Peyer's patch (tissue), 4 donors: Measurements from ENCODE around the gene COTL1. TPM values are rescaled to one million over a fixed set of nuclear protein-coding genes. Genes with fewer than 3 reads are reported as not detected.
A peak's percentile ranks its signal among the peaks of the same experiment; 100 is the strongest.

ENCODE experiments used
- DNase-seq, 3 donors: peaks; one replicate each; pipeline ENCODE4 v3.0.0-alpha.2; 2017 to 2019
- H3K27ac ChIP-seq, 4 donors: fragments of 200-600 bp; sonication (generic); one replicate each; pipeline ENCODE4 v1.5.1; 2016 to 2019
- H3K27me3 ChIP-seq, 2 donors: fragments of 200-600 bp; sonication (generic); one replicate each; pipeline ENCODE4 v1.5.1; 2019
- H3K36me3 ChIP-seq, 3 donors: fragments of 200-600 bp; sonication (generic); one replicate each; pipeline ENCODE4 v1.5.1; 2016 to 2019
- H3K4me1 ChIP-seq, 4 donors: fragments of 200-600 bp; sonication (generic); one replicate each; pipeline ENCODE4 v1.5.1; 2016 to 2019
- H3K4me3 ChIP-seq, 4 donors: fragments of 200-600 bp; sonication (generic); 1 replicate in 3 of 4; 2 replicates in 1 of 4; pipeline ENCODE4 v1.5.1; 2016 to 2019; ENCODE audit warnings: mild to moderate bottlenecking in 1 of 4
- H3K9me3 ChIP-seq, 4 donors: fragments of 200-600 bp; sonication (generic); one replicate each; pipeline ENCODE4 v1.5.1; 2016 to 2019; ENCODE audit warnings: mild to moderate bottlenecking in 1 of 4
- POLR2A ChIP-seq, 2 donors: fragments of 450-650 bp; IDR thresholded peaks; one replicate each; pipeline ENCODE4 v1.5.1; 2017; ENCODE audit warnings: antibody characterized with exemption in 2 of 2, mild to moderate bottlenecking in 2 of 2, moderate library complexity in 2 of 2
- total RNA-seq, 4 donors: library from RNA; depleted of rRNA; stranded (reverse); fragments of >200 nt; gene quantifications; one replicate each; pipeline ENCODE4 v1.1.0, GENCODE V29; 2016
- TF ChIP-seq, protein P1 (sequence below), 6 experiments: fragments of 450-650 bp in 4 of 6; fragments of 200-600 bp in 2 of 6; sonication (generic) in 1 of 6; IDR thresholded peaks; one replicate each; pipeline ENCODE4 v1.5.1; 2017 to 2019; ENCODE audit warnings: antibody characterized with exemption in 6 of 6, mild to moderate bottlenecking in 3 of 6, moderate library complexity in 1 of 6

The COTL1 gene
- total RNA-seq, 4 donors from 2014 or later = 29.6 to 84.2 (median 43.1) TPM

DNA sequence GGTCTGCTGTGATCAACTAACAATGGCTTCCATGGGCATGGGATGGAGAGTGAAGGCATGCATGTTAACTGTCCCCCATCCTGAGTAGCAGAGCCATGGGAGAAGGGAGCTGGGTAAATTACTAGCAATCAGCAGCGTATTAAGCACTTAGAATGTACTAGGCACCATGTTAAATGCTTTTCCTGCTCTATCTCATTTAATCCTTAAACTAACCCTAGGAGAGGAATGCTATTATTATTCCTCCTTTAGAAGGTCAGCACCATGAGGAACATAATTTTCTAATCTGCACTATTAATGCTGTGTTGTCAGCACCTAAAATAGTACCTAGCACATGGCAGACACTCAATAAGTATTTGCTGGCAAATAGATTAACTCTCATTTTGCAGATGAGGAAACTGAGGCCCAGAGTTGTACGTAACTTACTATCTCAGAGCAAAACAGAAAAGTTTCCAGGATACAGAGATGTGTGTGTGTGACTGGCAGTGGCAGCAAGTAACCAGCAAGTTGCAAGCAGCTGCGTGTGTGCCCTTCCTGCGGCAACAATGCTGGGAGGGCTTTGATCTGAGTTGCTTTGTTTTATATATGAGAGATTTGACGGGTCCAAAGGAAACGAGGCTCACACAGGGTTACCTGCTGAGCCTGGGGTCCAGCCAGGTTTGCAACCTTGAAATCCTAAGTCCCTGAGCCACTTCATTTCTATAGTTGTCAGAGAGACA is 23.9 kb upstream of the COTL1 start:
- Histone ChIP-seq H3K27ac (peak overlapping the region; percentile 42 to 70 (median 44)), H3K9me3 (no peaks in the 10 kb centered on the region), H3K4me3 (no peak overlapping the region), H3K27me3 (no peaks in the 10 kb centered on the region), H3K4me1 (peaks cover 0 to 28% (median 19%) of the 10 kb centered on the region in 4 donors), H3K36me3 (no peaks in the 10 kb centered on the region)
- peak in 1 of 3 donors; percentile 30 for DNase-seq
- TF ChIP-seq, protein P1, sequence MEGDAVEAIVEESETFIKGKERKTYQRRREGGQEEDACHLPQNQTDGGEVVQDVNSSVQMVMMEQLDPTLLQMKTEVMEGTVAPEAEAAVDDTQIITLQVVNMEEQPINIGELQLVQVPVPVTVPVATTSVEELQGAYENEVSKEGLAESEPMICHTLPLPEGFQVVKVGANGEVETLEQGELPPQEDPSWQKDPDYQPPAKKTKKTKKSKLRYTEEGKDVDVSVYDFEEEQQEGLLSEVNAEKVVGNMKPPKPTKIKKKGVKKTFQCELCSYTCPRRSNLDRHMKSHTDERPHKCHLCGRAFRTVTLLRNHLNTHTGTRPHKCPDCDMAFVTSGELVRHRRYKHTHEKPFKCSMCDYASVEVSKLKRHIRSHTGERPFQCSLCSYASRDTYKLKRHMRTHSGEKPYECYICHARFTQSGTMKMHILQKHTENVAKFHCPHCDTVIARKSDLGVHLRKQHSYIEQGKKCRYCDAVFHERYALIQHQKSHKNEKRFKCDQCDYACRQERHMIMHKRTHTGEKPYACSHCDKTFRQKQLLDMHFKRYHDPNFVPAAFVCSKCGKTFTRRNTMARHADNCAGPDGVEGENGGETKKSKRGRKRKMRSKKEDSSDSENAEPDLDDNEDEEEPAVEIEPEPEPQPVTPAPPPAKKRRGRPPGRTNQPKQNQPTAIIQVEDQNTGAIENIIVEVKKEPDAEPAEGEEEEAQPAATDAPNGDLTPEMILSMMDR (IDR thresholded peaks at IDR 0.05) = no peak
- no peak for TF ChIP-seq POLR2A (IDR thresholded peaks at IDR 0.05)

DNA sequence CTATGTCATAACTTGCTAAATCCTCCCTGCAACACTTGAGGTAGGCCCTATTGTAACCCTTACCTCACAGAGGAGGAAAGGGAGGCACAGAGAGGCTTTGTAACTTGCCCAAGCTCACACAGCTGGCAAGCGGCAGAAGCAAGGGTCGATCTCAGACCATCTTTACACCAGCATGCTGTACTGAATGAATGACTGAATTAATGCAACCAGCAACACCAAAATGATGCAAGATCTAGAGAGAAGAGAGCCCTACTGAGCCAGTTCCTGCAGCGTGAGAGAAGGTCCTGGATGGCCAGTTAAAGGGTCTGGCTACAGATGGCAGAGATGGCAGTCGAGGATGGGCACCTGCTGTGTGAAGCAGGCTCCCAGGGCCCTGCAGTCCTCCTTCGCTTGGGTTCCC is 22.3 kb upstream of the COTL1 start:
- Histone ChIP-seq H3K4me3 (no peak overlapping the region), H3K9me3 (no peaks in the 10 kb centered on the region), H3K27ac (peak overlapping the region in 1 of 4 donors; percentile 70), H3K4me1 (peaks cover 0 to 28% (median 19%) of the 10 kb centered on the region in 4 donors), H3K27me3 (no peaks in the 10 kb centered on the region), H3K36me3 (no peaks in the 10 kb centered on the region)
- DNase-seq = no peak
- TF ChIP-seq, protein P1 (IDR thresholded peaks at IDR 0.05) = no peak
- no peak for TF ChIP-seq POLR2A (IDR thresholded peaks at IDR 0.05)

DNA sequence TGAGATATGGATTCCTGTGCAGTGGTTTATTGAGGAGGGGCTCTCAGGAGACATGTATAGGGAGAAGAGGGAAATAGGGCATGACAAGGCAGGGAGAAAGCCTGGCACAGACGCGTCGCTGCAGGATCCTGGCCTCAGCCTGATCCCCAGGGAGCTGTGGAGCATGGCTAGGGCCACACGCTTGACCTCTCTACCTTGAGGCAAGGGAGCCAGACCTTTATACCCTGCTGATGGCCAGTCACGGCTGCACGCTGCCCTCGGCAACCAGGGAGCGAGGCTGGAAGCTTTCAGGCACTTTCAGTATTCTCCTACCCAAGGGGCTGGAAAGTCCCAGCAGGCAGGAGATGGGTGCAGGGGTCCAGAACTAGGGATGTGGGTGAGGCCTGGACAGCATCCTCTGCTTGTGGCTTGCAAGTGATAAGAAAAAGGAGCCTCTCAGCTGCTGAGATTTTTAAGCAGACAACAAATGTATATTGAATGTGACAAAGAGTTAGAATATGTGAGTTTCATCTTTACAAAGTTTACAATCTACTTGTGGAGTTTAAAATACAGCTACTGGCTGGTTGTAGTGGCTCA is 20.4 kb upstream of the COTL1 start:
- no peaks in the 10 kb centered on the region for H3K36me3 ChIP-seq
- no peaks in the 10 kb centered on the region for H3K27me3 ChIP-seq
- H3K27ac ChIP-seq = no peak overlapping the region
- peak in 1 of 3 donors; percentile 41 for DNase-seq
- TF ChIP-seq, protein P1 (IDR thresholded peaks at IDR 0.05) = no peak
- TF ChIP-seq POLR2A (IDR thresholded peaks at IDR 0.05) = no peak
- no peak overlapping the region for H3K4me3 ChIP-seq
- peaks cover 0 to 24% (median 16%) of the 10 kb centered on the region in 4 donors for H3K4me1 ChIP-seq
- no peaks in the 10 kb centered on the region for H3K9me3 ChIP-seq

DNA sequence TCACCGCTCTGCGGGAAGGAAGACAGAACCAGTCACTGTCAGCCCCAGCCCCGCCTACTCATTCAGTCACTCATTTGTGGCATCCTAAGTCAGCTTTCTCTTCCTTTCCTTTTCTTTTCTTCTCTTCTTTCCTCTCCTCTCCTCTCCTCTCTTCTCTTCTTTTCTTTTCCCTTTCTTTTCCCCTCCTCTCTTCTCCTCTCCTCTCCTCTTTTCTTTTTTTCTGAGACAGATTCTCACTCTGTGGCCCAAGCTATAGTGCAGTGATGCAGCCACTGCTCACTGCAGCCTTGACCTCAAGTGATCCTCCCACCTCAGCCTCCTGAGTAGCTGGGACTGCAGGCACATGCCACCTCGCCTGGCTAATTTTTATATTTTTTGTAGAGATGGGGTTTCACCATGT is 19.8 kb upstream of the COTL1 start:
- no peak for DNase-seq
- H3K4me3 ChIP-seq = no peak overlapping the region
- H3K27ac ChIP-seq = no peak overlapping the region
- H3K27me3 ChIP-seq = no peaks in the 10 kb centered on the region
- no peaks in the 10 kb centered on the region for H3K9me3 ChIP-seq
- H3K36me3 ChIP-seq = no peaks in the 10 kb centered on the region
- peaks cover 0 to 20% (median 12%) of the 10 kb centered on the region in 4 donors for H3K4me1 ChIP-seq
- TF ChIP-seq, protein P1 (IDR thresholded peaks at IDR 0.05) = no peak
- no peak for TF ChIP-seq POLR2A (IDR thresholded peaks at IDR 0.05)

DNA sequence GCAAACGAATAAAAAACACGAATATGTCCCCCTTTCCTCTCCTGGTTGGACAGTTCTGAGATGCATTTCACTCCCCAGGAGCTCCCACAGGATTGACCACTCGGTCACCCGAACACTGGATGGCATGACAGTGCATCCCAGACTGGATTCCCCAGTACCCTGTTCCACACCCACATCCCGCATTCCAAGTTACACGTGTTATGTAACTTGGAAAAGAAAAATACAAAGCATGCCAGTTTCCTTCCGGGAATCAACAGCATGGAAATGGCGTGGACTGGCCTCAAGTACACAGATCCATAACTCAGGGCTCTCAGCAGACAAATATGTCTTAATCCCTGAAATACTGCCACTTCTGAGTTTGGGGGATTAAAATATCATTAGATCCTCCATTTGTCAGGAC is 17.8 kb upstream of the COTL1 start:
- H3K27ac ChIP-seq = no peak overlapping the region
- H3K36me3 ChIP-seq = no peaks in the 10 kb centered on the region
- DNase-seq = peak in 1 of 3 donors; percentile 9
- no peak for TF ChIP-seq POLR2A (IDR thresholded peaks at IDR 0.05)
- TF ChIP-seq, protein P1 (IDR thresholded peaks at IDR 0.05) = no peak
- H3K4me3 ChIP-seq = no peak overlapping the region
- peaks cover 0 to 3% (median under 1%) of the 10 kb centered on the region in 4 donors for H3K4me1 ChIP-seq
- H3K9me3 ChIP-seq = no peaks in the 10 kb centered on the region
- no peaks in the 10 kb centered on the region for H3K27me3 ChIP-seq
